ENCODE measurements around the gene ABCC1. TPM values are rescaled to one million over a fixed set of nuclear protein-coding genes. Genes with fewer than 3 reads are reported as not detected.
"Not testable (repeated sequence)": the region's sequence is repeated elsewhere in the genome, so short reads cannot be mapped to it uniquely, and the experiment has no call there.

Gene ABCC1
- total RNA-seq, 6 donors from 2014 or later = 35.4 to 106 (median 44.8) TPM

- Histone ChIP-seq H3K27ac (peak overlapping the region; percentile 55 to 87 (median 78)), H3K9me3 (peaks cover 0 to 15% (median 7%) of the 10 kb centered on the region in 4 donors), H3K4me1 (peaks cover 17 to 40% (median 32%) of the 10 kb centered on the region in 4 donors), H3K27me3 (no peaks in the 10 kb centered on the region), H3K4me3 (no peak overlapping the region), H3K36me3 (no peaks in the 10 kb centered on the region)
- WGBS, 2 donors = 69 to 76% methylated on average over 7 of the region's 7 CpGs
- DNase-seq = no peak
- TF ChIP-seq EP300 (IDR thresholded peaks at IDR 0.05) (no peak), POLR2AphosphoS5 (IDR thresholded peaks at IDR 0.05) (no peak), CTCF (IDR thresholded peaks at IDR 0.05) (no peak), POLR2A (IDR thresholded peaks at IDR 0.05) (no peak)
- ATAC-seq (ENCODE audit: low FRiP score in 2 of 2) = peak; percentile 58 to 93
These were observed 27.7 kb downstream of the ABCC1 start for GRCh38 chr16:15976929-15977637.

GRCh38 chr16:15979801-15980200 is 30.4 kb downstream of the ABCC1 start:
- peaks cover 24 to 42% (median 35%) of the 10 kb centered on the region in 4 donors for H3K4me1 ChIP-seq
- no peaks in the 10 kb centered on the region for H3K36me3 ChIP-seq
- peak in 1 of 2 donors; percentile 50 for ATAC-seq (ENCODE audit: low FRiP score in 2 of 2)
- DNase-seq = no peak
- H3K27me3 ChIP-seq = no peaks in the 10 kb centered on the region
- H3K27ac ChIP-seq = peak overlapping the region in 1 of 4 donors; percentile 5
- TF ChIP-seq EP300 (IDR thresholded peaks at IDR 0.05) (no peak), POLR2A (IDR thresholded peaks at IDR 0.05) (no peak), CTCF (IDR thresholded peaks at IDR 0.05) (no peak), POLR2AphosphoS5 (IDR thresholded peaks at IDR 0.05) (no peak)
- peaks cover 0 to 20% (median 9%) of the 10 kb centered on the region in 4 donors for H3K9me3 ChIP-seq
- 45 to 62% methylated on average over 3 of the region's 3 CpGs for WGBS, 2 donors
- no peak overlapping the region for H3K4me3 ChIP-seq

- ATAC-seq (ENCODE audit: low FRiP score in 2 of 2) (no peak), DNase-seq (no peak)
- TF ChIP-seq POLR2A (IDR thresholded peaks at IDR 0.05) = no peak
- TF ChIP-seq EP300 (IDR thresholded peaks at IDR 0.05) = no peak
- no peak for TF ChIP-seq POLR2AphosphoS5 (IDR thresholded peaks at IDR 0.05)
- TF ChIP-seq CTCF (IDR thresholded peaks at IDR 0.05) = no peak
- no peaks in the 10 kb centered on the region for H3K36me3 ChIP-seq
- H3K27me3 ChIP-seq = no peaks in the 10 kb centered on the region
- H3K4me1 ChIP-seq = peaks cover 24 to 42% (median 30%) of the 10 kb centered on the region in 4 donors
- H3K9me3 ChIP-seq = peaks cover 0 to 20% (median 9%) of the 10 kb centered on the region in 4 donors
- no peak overlapping the region for H3K4me3 ChIP-seq
- peak overlapping the region in 1 of 4 donors; percentile 5 for H3K27ac ChIP-seq
- 65 to 67% methylated on average over 3 of the region's 3 CpGs for WGBS, 2 donors
These were observed 30.9 kb downstream of the ABCC1 start for GRCh38 chr16:15980329-15980728.

GRCh38 chr16:15981382-15981781 is 32.0 kb downstream of the ABCC1 start:
- DNase-seq (no peak), ATAC-seq (ENCODE audit: low FRiP score in 2 of 2) (no peak)
- Histone ChIP-seq H3K36me3 (no peaks in the 10 kb centered on the region), H3K9me3 (peaks cover 0 to 20% (median 9%) of the 10 kb centered on the region in 4 donors), H3K27me3 (no peaks in the 10 kb centered on the region), H3K27ac (no peak overlapping the region), H3K4me3 (no peak overlapping the region), H3K4me1 (peaks cover 14 to 34% (median 20%) of the 10 kb centered on the region in 4 donors)
- no peak for TF ChIP-seq EP300 (IDR thresholded peaks at IDR 0.05)
- no peak for TF ChIP-seq POLR2A (IDR thresholded peaks at IDR 0.05)
- TF ChIP-seq CTCF (IDR thresholded peaks at IDR 0.05) = no peak
- TF ChIP-seq POLR2AphosphoS5 (IDR thresholded peaks at IDR 0.05) = no peak
- WGBS, 2 donors = 57 to 58% methylated on average over 3 of the region's 3 CpGs

- H3K9me3 ChIP-seq = peaks cover 0 to 20% (median 9%) of the 10 kb centered on the region in 4 donors
- not testable (repeated sequence) for ATAC-seq (ENCODE audit: low FRiP score in 2 of 2); H3K4me3 ChIP-seq; DNase-seq; H3K27me3 ChIP-seq; H3K27ac ChIP-seq; H3K36me3 ChIP-seq
- H3K4me1 ChIP-seq = peaks cover 9 to 30% (median 19%) of the 10 kb centered on the region in 4 donors
- 88 to 90% methylated on average over 4 to 5 of the region's 5 CpGs for WGBS, 2 donors
These were observed 32.9 kb downstream of the ABCC1 start for GRCh38 chr16:15982194-15982915.
